Measurements from ENCODE around the gene CTSF.

Gene CTSF

GRCh38 chr11:66568124-66568916, at the start of gene CTSF:
CTSF (minus strand) TSS chr11:66568606; CDS start chr11:66568486, 120 bp downstream.
- POLR2A ChIA-PET, result interaction anchor here (1.2 kb wide), 1 partner anchor 22 kb away, joined by 3 read pairs; the partner anchor contains the start of gene ZDHHC24
- peak; percentile 92 for DNase-seq (ENCODE audit: extremely low spot score)
- TF ChIP-seq CTCF (IDR thresholded peaks at IDR 0.05; ENCODE audit: control extremely low read depth, extremely low read depth, low read depth, missing control alignments), result no peak
- CTCF ChIA-PET, result interaction anchor here (0.9 to 4.4 kb wide), 6 partner anchors 8 to 110 kb away, joined by 3 to 23 read pairs (median 5); partner anchors contain the start of gene RBM4B

- POLR2A ChIA-PET, result interaction anchor here (0.6 to 1.9 kb wide), 7 partner anchors 13 to 89 kb away, joined by 3 to 24 read pairs (median 4); partner anchors contain the start of genes CCDC87, CCS and RBM4
- no peak for DNase-seq (ENCODE audit: extremely low spot score)
- CTCF ChIA-PET, result interaction anchor here (1.0 to 1.7 kb wide), 6 partner anchors 11 to 61 kb away, joined by 3 to 9 read pairs (median 4); partner anchors contain the start of genes CCDC87, CCS, RBM4 and RBM4B
- no peak for TF ChIP-seq CTCF (IDR thresholded peaks at IDR 0.05; ENCODE audit: control extremely low read depth, extremely low read depth, low read depth, missing control alignments)
Measured at GRCh38 chr11:66617155-66617834, 48.9 kb upstream of the CTSF start.

GRCh38 chr11:66616379-66617154, 48.2 kb upstream of the CTSF start, which contains the start of gene RBM14:
RBM14 (plus strand) TSS chr11:66616630; CDS start chr11:66616721, 91 bp downstream.
- ChIA-PET CTCF (interaction anchor here (1.0 to 1.7 kb wide), 5 partner anchors 10 to 24 kb away, joined by 3 to 9 read pairs (median 4); partner anchors contain the start of genes CCDC87, CCS and RBM4), POLR2A (interaction anchor here (0.6 to 1.9 kb wide), 9 partner anchors 8 to 62 kb away, joined by 3 to 24 read pairs (median 4); partner anchors contain the start of genes CCDC87, CCS, RBM4 and RBM4B)
- peak; percentile 99 for DNase-seq (ENCODE audit: extremely low spot score)
- no peak for TF ChIP-seq CTCF (IDR thresholded peaks at IDR 0.05; ENCODE audit: control extremely low read depth, extremely low read depth, low read depth, missing control alignments)

- POLR2A ChIA-PET, result interaction anchor here (1.5 kb wide), 1 partner anchor 24 kb away, joined by 3 read pairs; the partner anchor contains the start of gene RBM4
Measured at GRCh38 chr11:66614073-66614472, 45.7 kb upstream of the CTSF start.

GRCh38 chr11:66612458-66612857, 44.1 kb upstream of the CTSF start:
- TF ChIP-seq CTCF (IDR thresholded peaks at IDR 0.05; ENCODE audit: control extremely low read depth, extremely low read depth, low read depth, missing control alignments), result no peak
- ChIA-PET POLR2A (no interaction called here), CTCF (interaction anchor here (1.7 kb wide), 1 partner anchor 11 kb away, joined by 4 read pairs; no protein-coding TSS in a partner anchor)
- DNase-seq (ENCODE audit: extremely low spot score), result no peak

More at GRCh38 chr11:66614073-66614472, 45.7 kb upstream of the CTSF start:
- no peak for TF ChIP-seq CTCF (IDR thresholded peaks at IDR 0.05; ENCODE audit: control extremely low read depth, extremely low read depth, low read depth, missing control alignments)
- CTCF ChIA-PET, result interaction anchor here (0.9 to 1.2 kb wide), 3 partner anchors 8 to 10 kb away, joined by 3 read pairs; no protein-coding TSS in a partner anchor
- DNase-seq (ENCODE audit: extremely low spot score), result no peak

Measured in GM10248 (cell line).